Stimulated activated CD8-positive, alpha-beta memory T cell treated with anti-CD3 and anti-CD28 coated beads, Interleukin-2, amount 100 ng/mL, for 48 hours (primary cell): ENCODE measurements around the gene TNRC18.
"Not testable (repeated sequence)": the region's sequence is repeated elsewhere in the genome, so short reads cannot be mapped to it uniquely, and the experiment has no call there.

Experiments
- DNase-seq, 2 donors: peaks; one replicate each; pipeline ENCODE4 v3.0.0-alpha.2; 2020; ENCODE audit warnings: low read depth in 2 of 2

The TNRC18 gene

GRCh38 chr7:5423306-5423975, at the start of gene TNRC18:
TNRC18 (minus strand) TSS chr7:5423834; CDS start chr7:5421246, 2,588 bp downstream.
- DNase-seq: no peak

GRCh38 chr7:5472432-5473315, 49.0 kb upstream of the TNRC18 start:
- no peak for DNase-seq

- not testable (repeated sequence) for DNase-seq
These were observed 48.0 kb upstream of the TNRC18 start for GRCh38 chr7:5471623-5472022.

- no peak for DNase-seq
These were observed 47.2 kb upstream of the TNRC18 start for GRCh38 chr7:5470816-5471215.

GRCh38 chr7:5470167-5470532, 46.5 kb upstream of the TNRC18 start:
- DNase-seq: no peak

- no peak for DNase-seq
These were observed 45.9 kb upstream of the TNRC18 start for GRCh38 chr7:5469375-5470166.

- DNase-seq: no peak
These were observed 44.0 kb upstream of the TNRC18 start for GRCh38 chr7:5467645-5468044.

GRCh38 chr7:5466551-5466950, 42.9 kb upstream of the TNRC18 start:
- no peak for DNase-seq

- no peak for DNase-seq
These were observed 39.4 kb upstream of the TNRC18 start for GRCh38 chr7:5463031-5463430.

- no peak for DNase-seq
These were observed 38.6 kb upstream of the TNRC18 start for GRCh38 chr7:5462216-5462615.

GRCh38 chr7:5458921-5459480, 35.4 kb upstream of the TNRC18 start:
- no peak for DNase-seq

GRCh38 chr7:5457245-5457735, 33.7 kb upstream of the TNRC18 start:
- no peak for DNase-seq

GRCh38 chr7:5456409-5456808, 32.8 kb upstream of the TNRC18 start:
- DNase-seq: no peak

GRCh38 chr7:5455581-5456219, 32.1 kb upstream of the TNRC18 start:
- DNase-seq: no peak

GRCh38 chr7:5455175-5455574, 31.5 kb upstream of the TNRC18 start:
- DNase-seq: no peak

- no peak for DNase-seq
These were observed 30.9 kb upstream of the TNRC18 start for GRCh38 chr7:5454485-5454884.

- no peak for DNase-seq
These were observed 30.0 kb upstream of the TNRC18 start for GRCh38 chr7:5453566-5454075.

- no peak for DNase-seq
These were observed 29.4 kb upstream of the TNRC18 start for GRCh38 chr7:5452937-5453540.

- no peak for DNase-seq
These were observed 28.9 kb upstream of the TNRC18 start for GRCh38 chr7:5452470-5452899.

GRCh38 chr7:5451391-5451790, 27.8 kb upstream of the TNRC18 start:
- no peak for DNase-seq
